IMR-90 (cell line): Measurements from ENCODE around the gene FAM217B. TPM values are rescaled to one million over a fixed set of nuclear protein-coding genes. Genes with fewer than 3 reads are reported as not detected.

Experiments
- ATAC-seq: fragments of 200-7000 bp; cut with Tn5 transposase; 2 replicates; pipeline ENCODE4 v1.9.1; 2020; ENCODE audit warnings: low read depth, mild to moderate bottlenecking, moderate library complexity
- BruUV-seq: library from RNA; stranded (reverse); fragments of 400-500 nt; replicated peaks from 2 replicates; lab custom pipeline; 2021; lab: Mats Ljungman, UMichigan
- CTCF ChIA-PET: fragments of 300-600 bp; formaldehyde crosslinking; extraction: SDS; loops from one replicate; lab custom pipeline; 2021; ENCODE audit warnings: antibody characterized with exemption; lab: Yijun Ruan, JAX
- POLR2A ChIA-PET: fragments of 300-600 bp; sonication (Branson Sonifier 250); formaldehyde crosslinking; loops from one replicate; lab custom pipeline; 2022; ENCODE audit warnings: antibody characterized with exemption; ENCODE audit not compliant: unreplicated experiment; lab: Charles Lee
- DNase-seq: peaks from one replicate; pipeline ENCODE4 v3.0.0; 2013
- H2AFZ ChIP-seq: replicated peaks from 2 replicates; pipeline ENCODE3; 2013; ENCODE audit warnings: low read length, mild to moderate bottlenecking; ENCODE audit not compliant: poor library complexity
- H2AK5ac ChIP-seq: 2 replicates; pipeline ENCODE4 v1.6.1; 2013; ENCODE audit warnings: low read depth, low read length, inconsistent platforms
- H2AK9ac ChIP-seq: replicated peaks from 2 replicates; pipeline ENCODE3; 2013; ENCODE audit warnings: mild to moderate bottlenecking, low read depth, low read length, moderate library complexity; ENCODE audit not compliant: poor library complexity
- H2BK120ac ChIP-seq: 2 replicates; pipeline ENCODE4 v1.6.1; 2013; ENCODE audit warnings: low read depth, low read length, inconsistent platforms
- H2BK15ac ChIP-seq: 3 replicates; pipeline ENCODE4 v1.6.1; 2013; ENCODE audit warnings: low read depth, low read length, inconsistent platforms
- H2BK20ac ChIP-seq: 2 replicates; pipeline ENCODE4 v1.6.1; 2013; ENCODE audit warnings: low read depth, mild to moderate bottlenecking, inconsistent platforms, low read length, moderate library complexity
- H2BK5ac ChIP-seq: 2 replicates; pipeline ENCODE4 v1.6.1; 2013; ENCODE audit warnings: mild to moderate bottlenecking, low read depth, low read length, inconsistent platforms; ENCODE audit not compliant: poor library complexity, severe bottlenecking
- H3K14ac ChIP-seq: replicated peaks from 2 replicates; pipeline ENCODE4 v1.6.1; 2013; ENCODE audit warnings: low read depth, low read length, inconsistent platforms
- H3K18ac ChIP-seq: 2 replicates; pipeline ENCODE4 v1.6.1; 2013; ENCODE audit warnings: low read depth, low read length, control low read depth
- H3K23ac ChIP-seq: 2 replicates; pipeline ENCODE4 v1.6.1; 2013; ENCODE audit warnings: low read depth, low read length, inconsistent platforms
- H3K27ac ChIP-seq: 2 replicates; pipeline ENCODE4 v1.5.1; 2013; ENCODE audit warnings: mild to moderate bottlenecking, control low read depth, low read length; ENCODE audit not compliant: insufficient read depth
- H3K27me3 ChIP-seq: 2 replicates; pipeline ENCODE4 v1.6.1; 2013; ENCODE audit warnings: low read length; ENCODE audit not compliant: control insufficient read depth, insufficient read depth
- H3K36me3 ChIP-seq: 2 replicates; pipeline ENCODE4 v1.6.1; 2013; ENCODE audit warnings: low read length, mixed read lengths; ENCODE audit not compliant: control insufficient read depth, insufficient read depth
- H3K4ac ChIP-seq: 2 replicates; pipeline ENCODE4 v1.6.1; 2013; ENCODE audit warnings: low read depth, low read length, inconsistent platforms
- H3K4me1 ChIP-seq: 2 replicates; pipeline ENCODE4 v1.6.1; 2013; ENCODE audit warnings: low read length, mixed read lengths; ENCODE audit not compliant: control insufficient read depth, insufficient read depth
- H3K4me2 ChIP-seq: 2 replicates; pipeline ENCODE4 v1.6.1; 2013; ENCODE audit warnings: low read depth, mild to moderate bottlenecking, control low read depth, low read length, moderate library complexity
- H3K4me3 ChIP-seq: 2 replicates; pipeline ENCODE4 v1.5.1; 2013; ENCODE audit warnings: low read depth, mild to moderate bottlenecking, control low read depth, low read length, moderate library complexity; ENCODE audit not compliant: insufficient read depth
- H3K56ac ChIP-seq: 2 replicates; pipeline ENCODE4 v1.6.1; 2013; ENCODE audit warnings: low read length, inconsistent platforms; ENCODE audit not compliant: insufficient read depth; ENCODE audit errors: extremely low read depth
- H3K79me1 ChIP-seq, 2 experiments: 2 replicates each; pipeline ENCODE4 v1.6.1; 2013; ENCODE audit warnings: low read length in 2 of 2, inconsistent platforms in 1 of 2, low read depth in 1 of 2
- H3K9ac ChIP-seq: 2 replicates; pipeline ENCODE4 v1.6.1; 2013; ENCODE audit warnings: low read depth, low read length, control low read depth
- H3K9me1 ChIP-seq: 2 replicates; pipeline ENCODE4 v1.6.1; 2013; ENCODE audit warnings: low read length, inconsistent platforms; ENCODE audit not compliant: insufficient read depth
- H3K9me3 ChIP-seq: 2 replicates; pipeline ENCODE4 v1.6.1; 2013; ENCODE audit warnings: low read length; ENCODE audit not compliant: control insufficient read depth, insufficient read depth
- H4K20me1 ChIP-seq: 2 replicates; pipeline ENCODE4 v1.6.1; 2013; ENCODE audit warnings: low read length, inconsistent platforms; ENCODE audit not compliant: insufficient read depth
- H4K5ac ChIP-seq: 2 replicates; pipeline ENCODE4 v1.6.1; 2013; ENCODE audit warnings: mild to moderate bottlenecking, low read depth, low read length, control low read depth
- H4K8ac ChIP-seq, 2 experiments: 2 replicates each; pipeline ENCODE4 v1.6.1; 2013; ENCODE audit warnings: low read depth in 2 of 2, low read length in 2 of 2, control low read depth in 1 of 2, inconsistent platforms in 1 of 2
- H4K91ac ChIP-seq: 2 replicates; pipeline ENCODE4 v1.6.1; 2013; ENCODE audit warnings: low read depth, low read length, inconsistent platforms; ENCODE audit not compliant: insufficient read depth
- CEBPB ChIP-seq: IDR thresholded peaks from 2 replicates; pipeline ENCODE4 v1.6.1; 2012; ENCODE audit warnings: low read depth, low read length, improper control_type of control experiment
- CTCF ChIP-seq: conservative IDR thresholded peaks from 2 replicates; pipeline ENCODE4 v1.5.1; 2012; ENCODE audit warnings: mild to moderate bottlenecking, low read depth, low read length, improper control_type of control experiment
- MAFK ChIP-seq: IDR thresholded peaks from 2 replicates; pipeline ENCODE4 v1.6.1; 2012; ENCODE audit warnings: low read depth, low read length, improper control_type of control experiment
- RAD21 ChIP-seq: IDR thresholded peaks from 2 replicates; pipeline ENCODE4 v1.6.1; 2012; ENCODE audit warnings: low read length, improper control_type of control experiment
- WGBS, 2 experiments: methylation state at CpG; one replicate each; pipeline versions ENCODE4 v1.1.5 to v1.1.7; 2013; ENCODE audit warnings: missing lambda C conversion rate in 2 of 2; ENCODE audit not compliant: insufficient read length in 1 of 2; ENCODE audit errors: extremely low coverage in 2 of 2; 5-methylcytosine and 5-hydroxymethylcytosine counted together
- dilution Hi-C: fragments of 300-500 bp; cut with HindIII; formaldehyde crosslinking; loops from one replicate; pipeline ENCODE4 v1.14.3; 2018; ENCODE audit warnings: low sequenced_read_pairs; ENCODE audit not compliant: unreplicated experiment
- in situ Hi-C: fragments of 300-500 bp; cut with MboI; formaldehyde crosslinking; loops from 3 replicates; pipeline ENCODE4 v1.14.3; 2019; ENCODE audit warnings: low sequenced_read_pairs, inconsistent platforms, mixed read lengths
- intact Hi-C: fragments of 100-400 bp; cut with micrococcal nuclease; formaldehyde crosslinking; loops from 2 replicates; pipeline ENCODE4 v1.10.0; 2022
- polyA plus RNA-seq, 3 experiments: library from polyadenylated mRNA; depleted of rRNA; stranded (reverse); fragments of >200 nt; gene quantifications; 2 replicates each; pipeline ENCODE4 v1.2.3, GENCODE V29; 2012; ENCODE audit warnings: low replicate concordance in 1 of 3
- total RNA-seq: library from RNA; depleted of rRNA; stranded (reverse); fragments of >200 nt; gene quantifications from 2 replicates; pipeline ENCODE4 v1.2.3, GENCODE V29; 2012

Gene FAM217B
- total and polyA plus RNA-seq, 2 of the 4 experiments (the other 2 are of a cell fraction), result 3.0 to 3.9 TPM

- Histone ChIP-seq H3K4me2 (no peak overlapping the region), H3K56ac (no peak overlapping the region), H2BK5ac (no peak overlapping the region), H4K5ac (no peak overlapping the region), H4K8ac (no peak overlapping the region), H2BK120ac (no peak overlapping the region), H3K27me3 (peaks cover 11% of the 10 kb centered on the region; the same call in 1 of the 2 replicates), H3K9me3 (no peaks in the 10 kb centered on the region), H2AK5ac (no peak overlapping the region), H3K27ac (no peak overlapping the region), H3K9me1 (no peaks in the 10 kb centered on the region), H2BK15ac (no peak overlapping the region), H2AFZ (no peak overlapping the region), H3K36me3 (no peaks in the 10 kb centered on the region), H4K20me1 (no peaks in the 10 kb centered on the region), H2AK9ac (no peak overlapping the region), H3K18ac (no peak overlapping the region), H3K4me3 (no peak overlapping the region), H3K4ac (no peak overlapping the region), H3K4me1 (no peaks in the 10 kb centered on the region), H4K91ac (no peak overlapping the region), H3K79me1 (no peaks in the 10 kb centered on the region), H3K9ac (no peak overlapping the region), H3K23ac (no peak overlapping the region), H3K14ac (no peak overlapping the region), H2BK20ac (no peak overlapping the region)
- CTCF ChIA-PET, result no interaction called here
- intact Hi-C loops (loop anchor here (1.0 kb wide), 1 partner anchor 212 kb away; no protein-coding TSS in a partner anchor), in situ Hi-C loops (no loop called here), dilution Hi-C loops (no loop called here)
- no TSS peak for BruUV-seq
- no CpG with 5 or more reads among the region's 4 CpGs for WGBS, 2 experiments
- POLR2A ChIA-PET, result no interaction called here
- ATAC-seq, result peak; percentile 44; the same call in 1 of the 2 replicates
- DNase-seq, result peak; percentile 18
- TF ChIP-seq CEBPB (no peak), RAD21 (peak; percentile 43), MAFK (no peak), CTCF (peak; percentile 36)
Measured at GRCh38 chr20:59992526-59993084, 52.4 kb downstream of the FAM217B start.
